ENCODE results near the gene DPP6.

Gene DPP6

GRCh38 chr7:154540596-154540995, 488.4 kb downstream of the DPP6 start:
- no peak for DNase-seq (ENCODE audit: low read depth)

GRCh38 chr7:154541606-154542005, 489.4 kb downstream of the DPP6 start:
- no peak for DNase-seq (ENCODE audit: low read depth)

GRCh38 chr7:154546946-154547587, 494.9 kb downstream of the DPP6 start:
- no peak for DNase-seq (ENCODE audit: low read depth)

- no peak for DNase-seq (ENCODE audit: low read depth)
Measured at GRCh38 chr7:154553711-154554265, 501.6 kb downstream of the DPP6 start.

GRCh38 chr7:154559454-154559853, 507.3 kb downstream of the DPP6 start:
- no peak for DNase-seq (ENCODE audit: low read depth)

- DNase-seq (ENCODE audit: low read depth) = no peak
Measured at GRCh38 chr7:154564676-154565075, 512.5 kb downstream of the DPP6 start.

GRCh38 chr7:154566877-154567276, 514.7 kb downstream of the DPP6 start:
- no peak for DNase-seq (ENCODE audit: low read depth)

- DNase-seq (ENCODE audit: low read depth) = no peak
Measured at GRCh38 chr7:154568346-154568745, 516.1 kb downstream of the DPP6 start.

- DNase-seq (ENCODE audit: low read depth) = no peak
Measured at GRCh38 chr7:154569916-154570315, 517.7 kb downstream of the DPP6 start.

GRCh38 chr7:154571772-154572171, 519.6 kb downstream of the DPP6 start:
- no peak for DNase-seq (ENCODE audit: low read depth)

GRCh38 chr7:154574235-154574634, 522.0 kb downstream of the DPP6 start:
- DNase-seq (ENCODE audit: low read depth) = no peak

- no peak for DNase-seq (ENCODE audit: low read depth)
Measured at GRCh38 chr7:154575497-154575896, 523.3 kb downstream of the DPP6 start.

GRCh38 chr7:154576604-154577003, 524.4 kb downstream of the DPP6 start:
- no peak for DNase-seq (ENCODE audit: low read depth)

GRCh38 chr7:154577141-154577873, 525.1 kb downstream of the DPP6 start:
- no peak for DNase-seq (ENCODE audit: low read depth)

- DNase-seq (ENCODE audit: low read depth) = no peak
Measured at GRCh38 chr7:154578336-154578735, 526.1 kb downstream of the DPP6 start.

- DNase-seq (ENCODE audit: low read depth) = no peak
Measured at GRCh38 chr7:154579711-154580110, 527.5 kb downstream of the DPP6 start.

- DNase-seq (ENCODE audit: low read depth) = no peak
Measured at GRCh38 chr7:154581251-154581890, 529.2 kb downstream of the DPP6 start.

GRCh38 chr7:154583454-154583853, 531.3 kb downstream of the DPP6 start:
- no peak for DNase-seq (ENCODE audit: low read depth)

GRCh38 chr7:154584352-154585252, 532.4 kb downstream of the DPP6 start:
- no peak for DNase-seq (ENCODE audit: low read depth)

- DNase-seq (ENCODE audit: low read depth) = no peak
Measured at GRCh38 chr7:154587792-154588191, 535.6 kb downstream of the DPP6 start.

- no peak for DNase-seq (ENCODE audit: low read depth)
Measured at GRCh38 chr7:154591544-154591943, 539.3 kb downstream of the DPP6 start.

- DNase-seq (ENCODE audit: low read depth) = no peak
Measured at GRCh38 chr7:154592388-154592787, 540.2 kb downstream of the DPP6 start.

Data from activated T-cell treated with anti-CD3 and anti-CD28 coated beads for 24 hours (primary cell).